CD4-positive, CD25-positive, alpha-beta regulatory T cell (primary cell): ENCODE results near the gene NTMT1. TPM values are rescaled to one million over a fixed set of nuclear protein-coding genes. Genes with fewer than 3 reads are reported as not detected.

Experiments
- ATAC-seq, 2 donors: fragments of 150-1000 bp; cut with Tn5 transposase; one replicate each; pipeline ENCODE4 v1.10.0; 2021; ENCODE audit warnings: low read depth in 2 of 2, moderate number of reproducible peaks in 2 of 2, moderate library complexity in 1 of 2
- DNase-seq, 3 donors: peaks; one replicate each; pipeline versions ENCODE4 v3.0.0 to v3.0.0-alpha.2; 2012 to 2022; ENCODE audit warnings: mixed read lengths in 1 of 3
- H3K27ac ChIP-seq: one replicate; pipeline ENCODE4 v1.7.0; 2013; ENCODE audit warnings: mild to moderate bottlenecking, low read length; ENCODE audit not compliant: insufficient read depth, poor library complexity, severe bottlenecking
- H3K27me3 ChIP-seq: one replicate; pipeline ENCODE4 v1.7.0; 2013; ENCODE audit warnings: low read length; ENCODE audit not compliant: control insufficient read depth, insufficient read depth
- H3K36me3 ChIP-seq: one replicate; pipeline ENCODE4 v1.7.0; 2013; ENCODE audit warnings: mild to moderate bottlenecking, low read length, moderate library complexity; ENCODE audit not compliant: control insufficient read depth, insufficient read depth
- H3K4me1 ChIP-seq: 2 replicates; pipeline ENCODE4 v1.7.0; 2013; ENCODE audit warnings: mild to moderate bottlenecking, low read length; ENCODE audit not compliant: insufficient read depth, control insufficient read depth, poor library complexity, severe bottlenecking
- H3K4me3 ChIP-seq: one replicate; pipeline ENCODE4 v1.7.0; 2013; ENCODE audit warnings: low read depth, mild to moderate bottlenecking, low read length, moderate library complexity
- H3K9me3 ChIP-seq, 2 experiments: 1 replicate in 1 of 2; 2 replicates in 1 of 2; pipeline ENCODE4 v1.7.0; 2013; ENCODE audit warnings: low read length in 2 of 2, mild to moderate bottlenecking in 1 of 2, moderate library complexity in 1 of 2; ENCODE audit not compliant: control insufficient read depth in 2 of 2
- H3K27ac Mint-ChIP-seq, 3 donors: one replicate each; pipeline ENCODE4 v1.8.0; 2020 to 2022; ENCODE audit warnings: mild to moderate bottlenecking in 3 of 3, mixed read lengths in 3 of 3, moderate library complexity in 2 of 3
- H3K27me3 Mint-ChIP-seq: one replicate; pipeline ENCODE4 v1.8.0; 2022; ENCODE audit warnings: mild to moderate bottlenecking, mixed read lengths
- H3K36me3 Mint-ChIP-seq: one replicate; pipeline ENCODE4 v1.8.0; 2020; ENCODE audit warnings: mixed read lengths
- H3K4me1 Mint-ChIP-seq, 4 donors: one replicate each; pipeline ENCODE4 v1.8.0; 2020 to 2022; ENCODE audit warnings: mixed read lengths in 4 of 4, mild to moderate bottlenecking in 1 of 4
- H3K4me3 Mint-ChIP-seq, 4 donors: one replicate each; pipeline ENCODE4 v1.8.0; 2020 to 2022; ENCODE audit warnings: mild to moderate bottlenecking in 4 of 4, mixed read lengths in 4 of 4, moderate library complexity in 3 of 4
- H3K9me3 Mint-ChIP-seq, 7 donors: one replicate each; pipeline ENCODE4 v1.8.0; 2020 to 2022; ENCODE audit warnings: mixed read lengths in 7 of 7, mild to moderate bottlenecking in 3 of 7, moderate library complexity in 2 of 7
- polyA plus RNA-seq, 4 donors: library from polyadenylated mRNA; unstranded; fragments of 300-500 nt; fragmentation: Illumina TruSeq; gene quantifications; one replicate each; pipeline ENCODE4 v1.2.3, GENCODE V29; 2021
- total RNA-seq: library from RNA; stranded (reverse); gene quantifications from one replicate; pipeline ENCODE4 v1.2.3, GENCODE V29; 2022

The NTMT1 gene
- total and polyA plus RNA-seq, 5 donors from 2014 or later: 37.4 to 56.7 (median 52.0) TPM

DNA sequence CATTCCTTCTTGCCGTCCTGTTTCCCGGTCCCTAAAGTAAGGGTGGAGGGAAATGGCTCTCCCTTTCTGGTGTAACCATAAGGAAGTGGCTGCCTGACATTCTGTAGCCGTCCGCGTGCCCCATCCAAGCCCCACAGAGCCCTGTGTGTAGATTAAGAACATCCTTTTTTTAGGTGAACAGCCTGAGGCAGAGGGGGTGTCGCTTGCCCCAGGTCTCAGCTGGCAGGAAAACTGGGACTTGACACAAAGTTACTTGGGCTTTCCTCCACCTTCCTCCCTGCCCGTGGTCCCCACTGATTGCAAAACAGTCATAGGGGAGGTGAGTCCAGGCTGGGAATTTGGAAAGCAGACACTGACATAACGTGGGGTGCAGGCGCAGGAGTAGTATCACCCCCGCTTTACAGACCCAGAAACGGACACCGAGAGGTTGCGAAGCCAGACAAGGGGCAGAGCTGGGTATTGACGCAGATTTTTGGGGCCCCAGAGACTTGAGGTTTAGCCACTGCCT is 27.8 kb upstream of the NTMT1 start:
- Histone ChIP-seq H3K9me3 (no peaks in the 10 kb centered on the region), H3K27ac (no peak overlapping the region), H3K4me1 (peaks cover 16% of the 10 kb centered on the region), H3K27me3 (no peaks in the 10 kb centered on the region), H3K36me3 (no peaks in the 10 kb centered on the region), H3K4me3 (peak overlapping the region; percentile 26)
- ATAC-seq (peak in 1 of 2 donors; percentile 6), DNase-seq (no peak)
- peaks cover 0 to 28% (median 8%) of the 10 kb centered on the region in 4 donors for H3K4me1 Mint-ChIP-seq
- H3K27me3 Mint-ChIP-seq: peaks cover 50% of the 10 kb centered on the region
- no peaks in the 10 kb centered on the region for H3K9me3 Mint-ChIP-seq
- H3K27ac Mint-ChIP-seq: peak overlapping the region in 2 of 3 donors; percentile 54 to 55
- H3K4me3 Mint-ChIP-seq: peak overlapping the region; percentile 38 to 82 (median 70)
- H3K36me3 Mint-ChIP-seq: no peaks in the 10 kb centered on the region

DNA sequence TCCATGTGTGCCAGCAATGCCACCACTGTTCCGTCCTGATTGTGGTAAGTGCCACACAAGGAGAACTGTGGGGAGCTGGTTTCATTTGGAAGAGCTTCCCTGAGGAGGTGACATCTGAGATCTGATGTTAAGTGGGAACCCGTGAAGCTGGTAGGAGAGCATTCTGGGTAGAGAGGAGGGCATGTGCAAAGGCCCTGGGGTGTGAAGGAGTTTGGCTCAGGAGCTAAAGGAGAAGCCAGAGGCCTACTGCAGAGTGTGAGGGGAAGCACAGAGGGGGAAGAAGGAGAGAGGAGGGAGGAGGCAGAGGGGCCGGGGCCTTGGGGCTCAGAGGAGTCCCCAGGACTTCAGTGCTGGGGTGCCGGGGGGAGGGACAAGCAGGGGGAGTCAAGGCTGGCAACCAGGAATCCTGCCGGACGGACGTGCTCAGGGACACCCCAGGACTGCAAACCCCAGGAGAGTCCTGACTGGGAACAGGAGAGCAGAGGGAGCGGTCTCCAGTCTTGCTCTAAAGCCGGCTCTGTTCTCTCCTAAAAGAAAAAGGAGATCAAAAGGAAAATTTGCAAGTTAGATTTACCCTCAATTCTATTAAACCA is 24.8 kb upstream of the NTMT1 start:
- Mint-ChIP-seq H3K4me3 (peak overlapping the region in 1 of 4 donors; percentile 52), H3K9me3 (no peaks in the 10 kb centered on the region), H3K27me3 (peaks cover 24% of the 10 kb centered on the region), H3K36me3 (no peaks in the 10 kb centered on the region), H3K4me1 (peaks cover 0 to 28% (median 11%) of the 10 kb centered on the region in 4 donors), H3K27ac (no peak overlapping the region)
- Histone ChIP-seq H3K36me3 (no peaks in the 10 kb centered on the region), H3K27me3 (no peaks in the 10 kb centered on the region), H3K9me3 (no peaks in the 10 kb centered on the region), H3K4me3 (no peak overlapping the region), H3K27ac (no peak overlapping the region), H3K4me1 (peaks cover 16% of the 10 kb centered on the region)
- no peak for DNase-seq
- no peak for ATAC-seq

DNA sequence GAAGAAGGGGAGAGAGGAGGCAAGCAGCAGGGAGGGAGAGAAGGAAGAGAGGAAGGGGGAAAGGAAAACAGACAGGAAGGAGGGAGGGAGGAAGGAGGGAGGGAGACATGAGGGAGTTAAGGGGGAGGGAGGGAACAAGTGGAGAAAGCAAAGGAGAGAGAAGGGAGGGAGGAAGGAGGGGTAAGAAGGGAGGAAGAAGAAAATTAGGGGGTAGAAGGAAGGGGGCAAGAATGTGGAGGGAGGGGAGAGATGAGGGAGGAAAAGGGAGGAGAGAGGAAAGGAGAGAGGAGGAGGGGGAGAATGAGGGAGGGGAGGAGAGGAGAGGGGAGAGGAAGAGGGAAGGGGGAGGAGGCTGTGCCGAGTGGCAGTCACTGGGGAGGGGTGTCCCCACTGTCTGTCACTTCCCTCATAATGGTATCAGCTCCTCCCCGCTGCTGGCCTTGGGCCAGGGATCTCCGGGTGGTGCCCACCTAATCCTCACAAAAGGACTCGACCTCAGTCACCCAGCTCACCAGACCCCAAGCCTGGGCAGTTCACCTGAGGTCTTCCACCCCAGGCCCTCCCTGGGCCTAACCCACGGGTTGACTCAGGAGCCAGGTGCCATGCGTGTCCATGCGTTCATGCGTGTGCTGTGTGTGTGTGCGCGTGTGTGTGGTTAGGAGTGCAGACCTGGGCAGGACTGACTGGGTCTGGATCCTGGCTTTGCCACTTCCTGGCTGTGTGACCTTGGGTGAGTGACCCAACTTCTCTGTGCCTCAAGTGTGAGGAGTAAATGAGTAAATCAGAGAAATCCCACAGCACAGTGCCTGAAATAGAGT is 23.2 kb upstream of the NTMT1 start:
- DNase-seq (no peak), ATAC-seq (no peak)
- H3K27me3 ChIP-seq: no peaks in the 10 kb centered on the region
- H3K27ac ChIP-seq: no peak overlapping the region
- Mint-ChIP-seq H3K9me3 (no peaks in the 10 kb centered on the region), H3K27ac (no peak overlapping the region), H3K36me3 (no peaks in the 10 kb centered on the region), H3K4me3 (peak overlapping the region in 1 of 4 donors; percentile 54), H3K4me1 (peaks cover 0 to 28% (median 19%) of the 10 kb centered on the region in 4 donors), H3K27me3 (peaks cover 15% of the 10 kb centered on the region)
- H3K4me1 ChIP-seq: peaks cover 13% of the 10 kb centered on the region
- no peak overlapping the region for H3K4me3 ChIP-seq
- H3K9me3 ChIP-seq: no peaks in the 10 kb centered on the region
- no peaks in the 10 kb centered on the region for H3K36me3 ChIP-seq

DNA sequence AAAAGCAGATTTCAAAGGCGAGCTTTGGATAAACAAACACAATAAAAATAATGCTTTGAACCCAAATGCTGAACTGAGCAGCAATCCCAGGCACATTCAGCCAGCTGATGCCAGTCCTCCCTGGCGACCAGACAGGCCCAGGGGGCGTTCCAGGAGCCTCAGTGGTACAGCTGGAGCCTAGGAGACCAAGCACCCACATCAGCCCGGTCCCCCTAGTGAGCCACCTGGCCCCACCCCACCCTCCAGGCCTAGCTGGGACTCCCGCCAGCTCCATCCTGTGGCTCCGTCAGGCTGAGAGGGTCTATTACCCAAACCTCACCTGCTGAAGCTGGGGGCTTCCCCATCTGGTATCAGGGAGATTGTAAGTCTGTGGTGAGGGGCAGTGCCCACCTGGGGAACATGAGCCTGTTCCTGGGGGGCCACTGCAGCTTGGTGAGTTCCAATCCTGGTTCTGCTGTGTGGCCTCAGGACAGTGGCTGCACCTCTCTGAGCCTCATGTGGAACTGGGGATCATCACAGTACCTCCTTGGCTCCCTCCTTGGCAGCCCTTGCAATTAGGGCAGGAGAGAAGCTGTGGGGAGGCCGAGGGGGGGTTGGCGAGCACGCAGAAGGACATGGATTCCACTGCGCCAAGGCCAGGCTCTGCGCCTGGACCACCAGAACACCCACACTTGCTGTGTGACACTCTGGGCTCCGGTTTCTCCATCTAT is 21.8 kb upstream of the NTMT1 start:
- Mint-ChIP-seq H3K27me3 (peaks cover 4% of the 10 kb centered on the region), H3K4me3 (no peak overlapping the region), H3K9me3 (no peaks in the 10 kb centered on the region), H3K27ac (peak overlapping the region in 1 of 3 donors; percentile 50), H3K4me1 (peaks cover 0 to 32% (median 13%) of the 10 kb centered on the region in 4 donors), H3K36me3 (no peaks in the 10 kb centered on the region)
- Histone ChIP-seq H3K27ac (no peak overlapping the region), H3K4me1 (peaks cover 7% of the 10 kb centered on the region), H3K27me3 (no peaks in the 10 kb centered on the region), H3K9me3 (no peaks in the 10 kb centered on the region), H3K4me3 (no peak overlapping the region), H3K36me3 (no peaks in the 10 kb centered on the region)
- DNase-seq (no peak), ATAC-seq (no peak)

DNA sequence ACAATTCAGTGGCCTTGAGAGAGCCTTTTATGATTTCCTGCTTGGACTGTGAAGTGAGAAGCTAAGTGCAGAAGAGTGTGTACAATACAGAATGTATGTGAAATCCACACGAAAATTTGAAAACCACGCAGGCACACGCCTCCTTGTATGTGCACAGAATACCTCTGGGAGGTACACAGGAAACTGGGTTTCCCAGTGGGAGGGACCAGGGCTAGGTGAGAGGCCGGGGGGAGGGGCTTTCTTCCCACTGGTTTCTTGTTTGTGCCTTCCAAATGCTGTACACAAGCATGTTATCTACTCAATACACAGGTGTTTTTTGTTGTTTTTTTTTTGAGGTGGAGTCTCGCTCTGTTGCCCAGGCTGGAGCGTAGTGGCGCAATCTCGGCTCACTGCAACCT is 21.2 kb upstream of the NTMT1 start:
- H3K27me3 ChIP-seq: no peaks in the 10 kb centered on the region

DNA sequence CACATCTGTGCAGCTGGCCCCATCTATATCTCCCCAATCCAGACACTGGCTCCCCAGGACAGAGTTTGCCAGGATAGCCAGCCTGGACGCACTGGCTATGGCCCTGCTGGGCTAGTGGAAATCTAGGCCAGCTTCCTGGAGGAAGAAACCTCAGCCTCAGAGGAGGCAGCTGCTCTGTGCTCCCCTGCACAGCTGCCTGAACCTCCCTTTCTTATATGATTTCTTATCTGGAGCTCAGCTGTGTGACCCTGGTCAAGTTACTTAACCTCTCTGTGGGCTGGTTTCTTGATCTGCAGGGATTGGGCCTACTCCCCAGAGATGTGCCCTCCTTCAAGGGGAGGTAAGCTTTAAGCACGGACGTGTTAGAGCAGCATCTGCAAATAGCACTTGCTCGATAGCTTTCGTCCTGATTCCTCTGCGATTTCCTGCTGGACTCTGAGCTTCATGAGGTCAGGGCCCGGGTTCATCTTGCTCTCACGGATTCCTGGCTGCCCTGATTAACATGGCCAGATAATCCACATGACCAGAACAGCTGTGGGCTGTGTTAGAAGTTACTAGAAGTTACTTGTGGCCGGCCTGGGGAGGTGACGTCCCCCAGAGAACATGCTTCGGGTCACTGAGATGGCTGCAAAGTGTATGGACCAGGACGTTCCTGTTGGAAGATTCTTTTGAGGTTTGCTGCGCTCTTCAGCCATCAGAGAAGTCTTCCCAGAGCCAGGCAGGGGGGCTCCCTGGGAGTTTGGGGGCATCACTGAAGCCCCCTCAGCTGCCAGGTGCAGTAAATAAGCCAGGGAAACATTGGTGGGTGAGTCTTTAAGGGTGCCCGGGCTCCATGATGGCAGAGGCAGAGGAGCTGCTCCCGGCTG is 19.6 kb upstream of the NTMT1 start:
- Mint-ChIP-seq H3K9me3 (no peaks in the 10 kb centered on the region), H3K4me3 (peak overlapping the region in 2 of 4 donors; percentile 19 to 31), H3K27ac (peak overlapping the region in 1 of 3 donors; percentile 78), H3K27me3 (peaks cover 6% of the 10 kb centered on the region), H3K36me3 (no peaks in the 10 kb centered on the region), H3K4me1 (peaks cover 0 to 43% (median 18%) of the 10 kb centered on the region in 4 donors)
- no peak overlapping the region for H3K4me3 ChIP-seq
- DNase-seq: no peak
- H3K27me3 ChIP-seq: no peaks in the 10 kb centered on the region
- H3K36me3 ChIP-seq: no peaks in the 10 kb centered on the region
- H3K4me1 ChIP-seq: peaks cover 22% of the 10 kb centered on the region
- no peak for ATAC-seq
- no peak overlapping the region for H3K27ac ChIP-seq
- H3K9me3 ChIP-seq: no peaks in the 10 kb centered on the region

More for the DNA sequence above, 21.2 kb upstream of the NTMT1 start:
- no peaks in the 10 kb centered on the region for H3K36me3 ChIP-seq
- H3K4me3 ChIP-seq: no peak overlapping the region
- peak overlapping the region in 1 of 3 donors; percentile 50 for H3K27ac Mint-ChIP-seq
- ATAC-seq (no peak), DNase-seq (no peak)
- H3K9me3 ChIP-seq: no peaks in the 10 kb centered on the region
- no peaks in the 10 kb centered on the region for H3K9me3 Mint-ChIP-seq
- H3K27me3 Mint-ChIP-seq: peaks cover 6% of the 10 kb centered on the region
- peaks cover 11% of the 10 kb centered on the region for H3K4me1 ChIP-seq
- H3K4me3 Mint-ChIP-seq: peak overlapping the region in 1 of 4 donors; percentile 47
- H3K36me3 Mint-ChIP-seq: no peaks in the 10 kb centered on the region
- peaks cover 0 to 35% (median 15%) of the 10 kb centered on the region in 4 donors for H3K4me1 Mint-ChIP-seq
- no peak overlapping the region for H3K27ac ChIP-seq

DNA sequence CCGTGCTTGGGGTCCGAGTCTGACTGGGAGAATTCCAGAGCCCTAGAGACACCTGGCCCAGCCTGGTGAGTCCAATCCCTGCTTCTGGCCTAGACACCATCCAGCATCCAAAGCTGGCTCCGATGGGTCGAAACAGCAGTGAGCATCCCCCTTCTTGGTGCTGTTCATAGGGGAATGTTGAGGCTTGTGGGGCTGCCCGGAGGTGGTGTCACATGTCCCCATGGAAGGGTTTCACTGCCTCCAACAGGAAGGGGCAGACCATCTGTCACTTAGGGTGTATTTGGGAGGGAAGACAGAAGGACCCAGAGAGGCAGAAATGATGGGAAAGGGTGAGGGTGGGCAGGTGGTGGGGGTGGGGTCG is 19.0 kb upstream of the NTMT1 start:
- Mint-ChIP-seq H3K4me1 (peaks cover 0 to 43% (median 18%) of the 10 kb centered on the region in 4 donors), H3K36me3 (no peaks in the 10 kb centered on the region), H3K4me3 (peak overlapping the region in 1 of 4 donors; percentile 19), H3K9me3 (no peaks in the 10 kb centered on the region), H3K27me3 (peaks cover 6% of the 10 kb centered on the region), H3K27ac (peak overlapping the region in 1 of 3 donors; percentile 91)
- Histone ChIP-seq H3K9me3 (no peaks in the 10 kb centered on the region), H3K27me3 (no peaks in the 10 kb centered on the region), H3K4me3 (no peak overlapping the region), H3K4me1 (peaks cover 22% of the 10 kb centered on the region), H3K36me3 (no peaks in the 10 kb centered on the region), H3K27ac (no peak overlapping the region)
- DNase-seq: no peak
- ATAC-seq: no peak
